NCI-H2081 (cell line): Measurements from ENCODE around the gene OSBPL3.
A peak's percentile ranks its signal among the peaks of the same experiment; 100 is the strongest.
"Not testable (repeated sequence)": the region's sequence is repeated elsewhere in the genome, so short reads cannot be mapped to it uniquely, and the experiment has no call there.

Experiments
- DNase-seq, 2 experiments: peaks; one replicate each; lab custom pipeline; 2025; lab: John Stamatoyannopoulos, UW

The OSBPL3 gene

DNA sequence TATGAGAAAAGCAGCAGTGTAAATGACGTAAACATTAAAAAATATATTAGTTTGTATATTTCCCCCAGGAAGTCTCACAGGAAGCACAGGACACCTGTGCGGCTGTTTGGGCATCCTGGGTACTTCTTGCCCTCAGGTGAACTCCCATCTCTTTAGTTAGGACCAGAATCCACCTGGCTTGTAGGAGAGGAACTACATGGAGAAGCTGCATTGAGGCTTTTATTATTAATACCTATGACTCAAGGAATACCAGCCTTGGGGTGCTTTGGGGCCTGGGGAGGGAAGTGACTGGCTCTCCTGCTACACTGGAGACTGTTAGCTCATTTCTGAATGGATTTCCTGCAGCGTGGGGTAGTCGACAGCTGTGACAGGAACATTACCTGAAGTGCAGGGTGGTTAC, 182.7 kb downstream of the OSBPL3 start:
- no peak for DNase-seq

DNA sequence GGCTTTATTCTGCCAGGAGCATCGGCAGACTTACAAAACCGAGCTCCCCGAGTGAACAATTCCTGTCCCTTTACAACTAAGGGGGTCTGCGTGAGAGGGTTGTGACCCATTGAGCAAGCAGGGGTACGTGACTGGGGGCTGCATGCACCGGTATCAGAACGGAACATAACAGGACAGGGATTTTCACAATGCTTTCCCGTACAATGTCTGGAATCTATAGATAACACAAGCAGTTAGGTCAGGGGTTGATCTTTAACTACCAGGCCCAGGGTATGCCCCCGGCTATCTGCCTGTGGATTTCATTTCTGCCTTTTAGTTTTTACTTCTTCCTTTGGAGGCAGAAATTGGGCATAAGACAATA, 184.6 kb downstream of the OSBPL3 start:
- DNase-seq = no peak

DNA sequence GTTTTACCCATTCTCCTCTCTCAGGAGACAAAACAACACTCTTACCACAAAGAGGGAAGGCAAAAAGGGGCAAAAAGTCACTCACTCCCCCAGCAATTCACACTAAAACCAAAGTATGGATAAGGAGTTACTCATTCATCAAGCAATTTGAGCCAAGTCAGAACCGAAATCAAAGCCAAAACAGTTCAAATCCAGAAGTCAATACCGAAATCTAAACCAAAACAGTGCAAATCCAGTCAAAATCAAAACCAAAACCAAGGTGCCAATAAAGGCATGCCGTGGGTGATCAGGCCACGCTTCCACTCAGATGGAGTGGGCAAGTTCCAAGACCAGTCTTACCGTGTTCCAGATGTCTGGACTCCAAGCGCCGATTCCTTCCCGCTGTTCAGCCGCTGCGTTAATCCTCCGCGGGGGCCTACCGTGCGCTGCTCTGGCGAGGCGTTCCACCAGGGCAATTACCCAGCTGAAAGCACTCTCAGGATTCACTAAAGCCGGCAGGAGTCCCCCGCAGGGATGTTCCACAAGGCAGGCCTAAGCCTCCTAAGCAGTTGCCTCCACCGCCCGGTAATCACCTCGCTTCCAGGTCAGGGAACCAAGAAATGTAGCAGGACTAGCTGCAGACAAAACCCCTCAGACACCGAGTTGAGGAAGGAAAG, 185.1 kb downstream of the OSBPL3 start:
- not testable (repeated sequence) for DNase-seq

DNA sequence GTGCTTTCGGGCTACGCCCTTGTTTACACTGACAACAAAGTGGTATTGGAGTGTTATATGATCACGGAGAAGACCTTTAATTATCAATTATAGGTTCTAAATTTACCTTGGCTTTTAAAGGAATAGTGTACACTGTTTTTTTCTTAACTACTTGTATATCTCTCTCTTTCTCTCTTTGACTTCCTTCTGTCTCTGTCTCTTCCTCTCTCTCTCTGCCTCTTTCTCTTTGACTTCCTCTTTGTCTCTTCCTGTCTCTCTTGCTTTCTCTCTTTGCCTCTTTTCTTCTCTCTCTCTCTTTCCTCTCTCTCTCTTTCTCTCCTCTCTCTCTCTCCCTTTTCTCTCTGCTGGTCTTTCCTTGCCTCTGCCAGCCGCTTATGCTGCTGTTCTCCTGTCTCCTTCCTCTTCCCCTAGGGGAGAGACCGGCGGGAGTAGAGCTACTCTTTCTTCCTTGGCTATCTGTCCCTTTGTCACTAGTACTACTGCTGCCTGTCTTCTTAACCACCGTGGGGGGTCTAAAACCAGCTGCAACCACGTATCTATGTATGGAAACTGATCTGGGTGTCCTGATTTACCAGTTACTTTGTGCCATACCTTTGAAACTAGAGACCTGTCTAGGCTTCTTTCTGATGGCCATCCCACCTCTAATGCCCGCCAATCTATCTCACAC, 185.9 kb downstream of the OSBPL3 start:
- no peak for DNase-seq

DNA sequence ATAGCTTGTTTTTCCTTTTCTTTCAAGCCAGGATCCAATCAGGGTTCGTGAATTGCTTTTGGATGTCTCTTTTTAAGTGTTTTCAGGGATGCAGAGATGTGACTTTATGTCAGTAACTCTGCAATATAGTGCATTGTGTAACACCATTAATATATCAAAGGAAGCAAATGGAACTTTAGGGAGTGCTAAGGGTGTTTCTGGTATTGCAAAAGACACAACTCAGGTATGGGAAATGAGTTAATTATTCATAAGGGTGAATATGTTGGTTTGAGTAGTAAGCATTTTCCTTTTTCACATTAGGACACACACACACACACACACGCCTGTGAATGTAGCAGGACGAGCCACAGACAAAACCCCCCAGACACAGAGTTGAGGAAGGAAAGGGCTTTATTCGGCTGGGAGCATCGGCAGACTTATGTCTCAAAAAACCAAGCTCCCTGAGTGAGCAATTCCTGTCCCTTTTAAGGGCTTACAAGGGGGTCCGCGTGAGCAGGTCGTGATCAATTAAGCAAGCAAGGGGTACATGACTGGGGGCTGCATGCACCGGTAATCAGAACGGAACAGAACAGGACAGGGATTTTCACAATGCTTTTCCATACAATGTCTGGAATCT, 190.9 kb downstream of the OSBPL3 start:
- DNase-seq = no peak

DNA sequence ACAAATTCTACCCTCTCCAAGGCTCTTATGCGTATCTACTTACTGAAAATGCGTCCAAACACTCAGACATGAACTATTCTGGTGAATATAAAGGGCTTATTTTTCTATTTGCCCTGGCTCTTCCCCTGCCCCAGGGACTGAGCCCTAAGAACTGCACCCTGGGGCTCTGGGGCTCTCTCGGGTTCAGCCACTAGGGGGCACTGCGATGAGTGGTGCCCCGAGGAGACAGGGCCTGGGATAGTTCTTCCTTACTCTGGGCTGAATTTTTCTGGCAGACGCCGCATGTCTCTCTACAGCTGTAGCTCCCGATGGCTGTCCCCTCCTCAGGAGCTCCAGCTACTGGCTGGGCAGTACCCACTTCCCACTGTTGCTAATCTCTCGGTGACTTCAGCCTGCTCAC, 191.9 kb downstream of the OSBPL3 start:
- no peak for DNase-seq

DNA sequence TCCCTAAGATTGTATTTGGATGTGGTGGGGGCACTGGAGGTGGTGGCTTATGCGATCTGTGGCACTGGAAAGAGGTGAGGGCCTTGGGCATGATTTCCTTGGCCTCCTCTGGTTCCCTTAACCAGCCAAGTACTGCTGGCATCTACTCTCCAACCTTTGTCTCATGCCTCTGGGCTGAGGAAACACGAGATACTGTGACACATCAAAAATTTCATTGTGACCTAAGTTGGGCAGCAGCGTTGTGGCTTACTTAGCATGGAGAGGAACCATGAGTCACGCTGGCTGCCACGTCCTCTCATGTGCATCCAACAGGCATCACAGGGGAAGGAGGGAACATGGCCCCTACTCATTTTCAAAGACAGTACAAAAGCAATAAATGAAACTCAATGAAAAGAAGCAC, 193.0 kb downstream of the OSBPL3 start:
- DNase-seq = no peak

DNA sequence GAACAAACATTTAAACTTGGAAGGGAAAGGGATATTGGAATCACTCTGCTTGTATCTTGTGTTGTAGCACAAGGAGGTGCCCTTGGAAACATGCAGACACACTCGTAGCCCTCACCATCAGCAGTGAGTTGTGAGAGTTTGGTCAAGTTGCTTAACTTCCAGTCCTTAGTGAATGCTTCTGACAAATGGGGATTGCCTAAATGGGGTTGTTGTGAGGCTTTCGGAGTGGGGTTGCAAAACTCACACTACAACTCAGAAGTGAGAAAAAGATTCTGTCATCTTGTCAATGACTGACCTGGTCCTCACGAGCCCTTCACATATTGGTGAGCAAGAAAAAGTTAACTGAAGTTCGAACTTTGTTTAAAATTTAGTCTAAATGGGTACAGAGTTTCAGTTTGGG, 193.7 kb downstream of the OSBPL3 start:
- DNase-seq = no peak

DNA sequence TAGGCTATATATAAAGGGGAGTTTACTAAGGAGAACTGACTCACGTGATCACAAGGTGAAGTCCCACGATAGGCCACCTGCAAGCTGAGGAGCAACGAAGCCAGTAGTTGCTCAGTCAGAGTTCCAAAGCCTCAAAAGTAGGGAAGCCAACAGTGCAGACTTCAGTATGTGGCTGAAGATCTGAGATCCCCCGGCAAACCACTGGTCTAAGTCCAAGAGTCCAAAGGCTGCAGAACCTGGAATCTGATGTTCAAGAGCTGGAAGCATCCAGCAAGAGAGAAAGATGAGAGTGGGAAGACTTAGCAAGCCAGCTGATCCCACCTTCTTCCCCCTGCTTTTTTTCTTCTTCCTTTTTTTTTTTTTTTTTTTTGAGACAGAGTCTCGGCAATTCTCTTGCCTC, 195.7 kb downstream of the OSBPL3 start:
- DNase-seq = no peak

DNA sequence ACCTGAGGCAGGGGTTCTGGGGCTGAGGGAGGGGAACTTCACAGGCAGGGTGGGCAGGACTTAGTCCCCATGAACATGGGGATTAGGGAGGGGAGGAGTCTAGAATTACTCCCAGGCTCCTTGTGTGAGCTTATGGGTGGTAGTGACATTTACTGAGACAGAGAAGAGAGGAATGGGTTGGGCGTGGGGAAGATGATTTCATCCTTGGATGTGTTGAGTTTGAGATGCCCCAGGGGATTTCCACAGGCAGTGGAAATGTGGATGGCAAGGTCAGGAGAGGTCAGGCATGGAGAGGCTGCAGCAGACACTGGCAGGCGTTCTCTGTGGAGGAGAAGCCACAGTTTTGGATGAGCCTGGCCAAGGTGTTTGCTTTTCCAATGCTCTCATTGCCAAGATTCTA, 196.3 kb downstream of the OSBPL3 start:
- DNase-seq = no peak

DNA sequence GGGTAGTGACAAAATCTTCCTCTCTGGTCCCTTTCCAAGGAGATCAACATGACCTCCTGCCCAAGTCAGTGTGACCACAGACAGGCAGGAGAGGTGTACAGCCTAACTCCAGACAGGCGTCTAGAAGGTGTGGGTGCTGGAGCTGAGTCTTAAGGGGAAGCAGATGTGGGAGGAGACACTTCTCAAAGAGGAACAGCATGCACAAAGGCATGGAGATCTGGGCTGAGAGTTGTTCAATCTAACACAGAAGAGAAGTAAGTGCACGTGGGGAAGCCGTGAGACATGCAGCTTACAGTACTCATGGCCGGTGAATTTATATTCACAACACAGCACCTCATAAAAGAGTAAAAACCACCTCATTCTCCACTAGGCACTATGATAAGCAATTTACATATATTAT, 198.9 kb downstream of the OSBPL3 start:
- DNase-seq = no peak

DNA sequence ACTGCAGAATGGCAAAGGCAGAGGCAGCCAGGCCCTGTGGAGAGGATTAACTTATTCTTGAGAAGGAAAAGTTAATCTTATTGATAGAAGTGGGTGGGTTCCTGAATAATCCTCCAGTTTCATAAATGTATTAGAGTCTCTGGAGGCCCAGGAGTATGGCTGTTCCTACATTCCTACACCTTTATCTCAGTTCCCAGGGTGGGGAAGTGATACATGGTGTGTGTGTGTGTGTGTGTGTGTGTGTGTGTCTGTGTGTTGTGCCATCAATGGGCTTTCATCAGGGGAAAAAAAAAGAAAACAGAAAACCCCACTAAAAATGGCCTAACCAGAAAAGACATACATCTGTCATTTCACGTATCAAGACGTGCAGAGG, 200.7 kb downstream of the OSBPL3 start:
- DNase-seq = no peak

DNA sequence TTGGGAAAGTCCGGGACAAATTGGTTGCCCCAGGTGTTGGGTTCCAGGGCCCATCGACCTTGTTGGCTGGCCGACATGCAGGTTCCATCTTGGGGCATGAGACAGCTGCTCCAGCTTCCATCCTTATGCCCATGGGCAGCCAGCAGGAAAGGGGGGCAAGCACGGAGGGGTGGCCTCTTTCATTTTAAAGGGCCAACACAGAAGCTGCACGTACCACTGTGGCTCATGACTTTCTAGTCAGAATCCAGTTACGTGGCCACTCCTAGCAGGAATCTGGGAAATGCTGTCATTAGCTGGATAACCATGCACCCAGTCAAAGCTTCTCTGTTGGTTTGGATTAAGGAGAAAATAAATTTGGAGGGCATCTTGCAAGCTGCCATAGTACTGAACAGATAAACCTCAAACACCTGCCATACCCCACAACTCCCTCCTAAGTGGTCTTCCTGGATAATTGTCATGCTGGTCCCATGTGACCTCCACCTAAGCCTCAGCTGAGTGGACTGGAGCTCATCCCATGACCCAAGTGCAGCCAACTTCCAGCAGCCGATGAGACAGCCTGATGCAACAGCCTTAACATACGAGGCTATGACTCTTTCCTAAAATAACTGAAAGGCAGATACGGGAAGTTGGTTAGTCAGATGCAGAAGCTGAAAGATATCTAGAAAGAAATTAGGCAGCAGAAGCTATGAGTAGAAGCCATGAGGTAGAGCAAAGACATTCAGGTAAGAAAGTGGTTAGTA, 201.3 kb downstream of the OSBPL3 start:
- DNase-seq = no peak

DNA sequence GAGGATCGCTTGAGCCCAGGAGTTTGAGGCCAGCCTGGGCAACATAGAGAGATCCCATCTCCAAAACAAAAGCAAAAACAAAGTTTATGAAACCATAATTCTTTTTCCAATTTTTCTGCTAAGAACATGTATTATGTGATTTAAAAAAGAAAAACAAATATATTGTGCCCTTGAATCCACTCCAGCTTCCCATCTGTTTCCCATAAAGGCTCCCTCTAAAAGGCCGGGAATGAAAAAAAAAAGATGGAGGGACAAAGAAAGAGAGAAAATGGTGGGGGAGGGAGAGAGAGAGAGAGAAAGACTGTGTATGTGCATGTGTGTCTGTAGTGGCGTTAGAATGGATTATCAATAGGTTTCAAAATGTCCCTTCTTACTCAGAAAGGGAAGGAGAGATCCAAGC, 202.2 kb downstream of the OSBPL3 start:
- DNase-seq = no peak

DNA sequence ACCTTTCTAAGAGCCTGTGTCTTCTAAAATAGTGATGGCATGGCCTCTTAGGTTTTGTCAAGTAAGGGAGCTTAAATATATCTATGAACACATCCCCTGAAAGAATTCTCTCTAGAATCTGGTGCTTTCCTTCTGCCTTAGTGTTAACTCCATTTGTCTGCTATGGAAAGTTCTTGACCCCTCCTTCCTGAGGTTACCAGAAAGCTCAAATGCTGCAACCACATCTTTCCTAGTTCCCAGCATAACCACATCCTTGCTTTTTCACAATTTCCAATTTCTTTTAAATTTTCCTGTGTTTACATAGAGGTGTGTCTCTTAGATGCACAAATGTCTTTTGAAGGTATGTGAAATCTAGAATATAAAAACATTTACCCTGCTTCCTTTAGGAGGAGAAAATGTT, 206.3 kb downstream of the OSBPL3 start:
- DNase-seq = no peak

DNA sequence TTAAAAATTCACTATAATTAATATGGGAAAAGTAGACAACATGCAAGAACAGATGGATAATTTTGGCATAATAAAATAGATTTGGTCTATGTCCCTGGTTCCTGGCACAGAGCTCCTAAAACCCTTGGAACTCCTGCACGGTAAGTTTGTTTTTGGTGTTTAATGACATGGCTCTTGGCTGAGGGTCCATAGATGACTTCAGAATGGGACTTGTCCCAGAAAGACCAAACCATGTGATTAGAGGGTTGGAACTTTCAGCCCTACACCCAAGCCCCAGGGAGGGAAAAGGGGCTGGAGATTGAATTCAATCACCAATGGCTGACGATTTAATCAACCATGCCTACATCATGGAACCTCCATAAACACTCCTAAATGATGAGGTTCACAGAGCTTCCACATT, 210.1 kb downstream of the OSBPL3 start:
- DNase-seq = no peak

DNA sequence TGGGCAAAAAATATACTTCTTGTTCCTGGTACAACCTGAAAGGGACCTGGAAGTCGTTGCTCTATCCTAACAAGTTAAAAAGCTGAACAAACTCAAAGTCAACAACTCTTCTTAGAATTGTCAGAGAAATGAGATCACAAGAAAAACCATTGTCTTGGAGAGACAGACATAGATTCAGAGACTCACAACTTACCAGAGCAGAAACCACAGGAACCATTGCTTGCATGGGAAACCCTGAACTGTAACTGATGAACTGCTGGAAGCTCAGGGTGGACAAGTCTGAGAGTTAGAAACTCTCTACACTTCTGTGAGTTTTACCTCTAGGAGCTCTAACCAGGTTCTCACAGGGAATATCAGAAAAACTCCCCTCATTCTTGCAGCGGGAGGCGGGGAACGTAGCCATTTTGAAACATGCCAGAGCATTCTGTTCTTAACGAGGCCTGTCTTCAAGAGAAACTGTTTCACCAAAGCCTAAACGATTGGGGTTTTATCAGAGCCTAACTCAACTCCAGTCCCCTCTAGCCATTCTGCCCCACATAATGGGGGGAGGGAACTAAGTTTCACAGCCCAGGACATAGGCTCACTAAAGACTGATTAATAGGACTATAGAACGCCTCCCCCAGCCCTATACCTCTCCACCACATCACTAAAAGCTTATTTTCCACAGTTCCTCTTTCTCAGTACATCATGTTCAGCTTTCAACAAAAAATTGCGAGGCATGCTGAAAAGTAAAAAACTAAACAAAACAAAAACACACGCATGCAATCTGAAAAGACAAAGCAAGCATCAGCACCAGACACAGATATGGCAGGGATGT, 210.8 kb downstream of the OSBPL3 start:
- DNase-seq = no peak

DNA sequence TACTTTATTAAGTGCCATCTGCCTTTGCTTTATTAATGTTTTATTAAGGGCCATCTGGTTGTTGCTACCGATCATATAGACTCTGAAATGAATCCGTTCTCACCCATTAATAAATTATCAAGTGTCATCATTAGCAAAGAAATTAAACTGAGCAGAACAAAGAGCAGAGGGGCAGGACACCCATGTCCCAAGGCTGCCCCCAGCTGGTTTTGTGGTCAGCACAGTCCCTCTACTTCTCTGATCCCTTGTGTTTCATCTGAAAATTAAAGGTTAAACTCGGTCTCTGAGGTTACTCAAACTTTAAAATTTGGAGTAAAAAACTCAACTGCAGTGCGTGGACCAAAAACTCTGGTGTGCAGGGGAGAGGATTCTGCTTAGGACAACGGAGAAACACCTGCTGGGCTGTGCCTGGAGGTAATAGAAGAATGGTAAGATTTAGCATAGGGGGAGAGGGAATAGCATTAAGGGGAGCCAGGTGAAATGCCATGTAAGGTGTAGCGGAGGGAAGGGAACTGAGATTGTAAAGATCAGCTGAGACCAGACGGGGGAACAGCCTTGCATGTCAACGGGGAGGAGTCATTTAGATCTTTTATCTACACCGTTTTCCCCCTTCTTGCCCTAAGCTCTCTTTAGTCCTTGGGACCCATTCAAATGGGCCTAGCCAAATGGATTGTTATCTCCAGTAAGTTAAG, 212.0 kb downstream of the OSBPL3 start:
- no peak for DNase-seq

DNA sequence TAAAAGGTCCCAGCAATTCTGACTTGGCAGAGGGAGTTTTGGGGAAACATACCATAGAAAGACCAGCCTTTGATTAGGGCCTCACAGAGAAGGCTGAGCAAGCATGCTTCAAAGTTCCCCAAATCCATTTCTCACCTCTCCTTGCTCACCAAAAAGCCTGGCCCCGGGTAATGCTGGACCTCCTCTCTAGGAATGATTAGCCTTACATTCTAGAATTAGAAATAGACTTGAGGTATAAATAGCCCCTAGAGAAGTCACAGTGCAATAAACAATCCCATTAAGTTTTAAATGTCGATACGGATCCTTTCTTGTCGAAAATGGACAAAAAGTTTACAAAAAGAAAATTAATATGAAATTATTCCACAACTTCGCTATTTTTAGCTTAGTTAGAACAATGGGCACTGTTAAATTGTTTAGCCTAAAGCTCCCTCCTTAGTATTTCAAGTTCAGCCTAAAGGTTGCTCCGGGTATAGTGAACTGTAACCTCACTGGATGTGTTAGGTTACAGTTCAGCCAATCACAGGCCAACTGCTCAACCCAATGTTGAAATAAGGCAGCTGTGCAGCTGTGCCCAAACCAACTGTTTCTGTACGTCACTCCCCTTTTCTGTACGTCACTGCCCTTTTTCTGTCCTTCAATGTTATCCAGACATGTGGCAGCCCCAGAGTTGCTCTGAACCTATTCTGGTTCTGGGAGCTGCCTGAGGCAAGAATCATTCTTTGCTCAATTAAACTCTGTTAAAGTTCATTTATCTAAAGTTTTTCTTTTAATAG, 214.8 kb downstream of the OSBPL3 start:
- no peak for DNase-seq

DNA sequence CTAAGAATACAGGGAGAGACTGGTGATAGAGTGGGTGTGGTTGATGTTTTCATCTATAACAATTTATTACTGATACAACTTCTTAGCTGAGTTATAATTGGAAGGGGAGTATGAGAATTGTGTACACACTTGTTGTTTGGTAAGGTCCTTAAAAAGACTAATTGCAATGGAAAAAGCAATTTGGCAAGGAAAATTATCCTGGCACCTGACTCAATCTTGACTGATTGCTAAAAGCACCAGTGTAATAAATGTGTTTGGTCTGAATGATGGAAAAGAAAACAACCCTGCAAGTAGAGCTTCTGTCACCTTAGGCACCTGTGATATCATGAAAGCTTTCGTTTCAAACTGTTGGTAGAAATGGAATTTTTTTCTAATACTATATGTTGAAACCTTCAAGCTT, 216.0 kb downstream of the OSBPL3 start:
- peak in 1 of 2 experiments; percentile 28 for DNase-seq
